GM12891 (cell line): ENCODE data around the gene MED28.
A peak's percentile ranks its signal among the peaks of the same experiment; 100 is the strongest.

ENCODE experiments used
- DNase-seq: peaks from one replicate; pipeline ENCODE4 v3.0.0; 2011; ENCODE audit warnings: low spot score; ENCODE audit not compliant: insufficient read length
- FAIRE-seq: peaks from 2 replicates; lab custom pipeline; 2011; peaks lifted over from hg19 to GRCh38; lab: Jason Lieb, UNC
- PAX5 ChIP-seq: IDR thresholded peaks from 2 replicates; pipeline ENCODE4 v1.6.1; 2011; ENCODE audit warnings: low read length, moderate library complexity, mild to moderate bottlenecking; ENCODE audit not compliant: insufficient read depth, severe bottlenecking
- POLR2A ChIP-seq: IDR thresholded peaks from 2 replicates; pipeline ENCODE4 v1.6.1; 2011; ENCODE audit warnings: low read depth, low read length, control low read depth
- POLR2AphosphoS5 ChIP-seq: IDR thresholded peaks from 2 replicates; pipeline ENCODE4 v1.6.1; 2011; ENCODE audit warnings: low read depth, low read length, control low read depth
- POU2F2 ChIP-seq: IDR thresholded peaks from 2 replicates; pipeline ENCODE4 v1.6.1; 2011; ENCODE audit warnings: low read depth, mild to moderate bottlenecking, control low read depth, low read length, moderate library complexity
- SPI1 ChIP-seq: IDR thresholded peaks from 2 replicates; pipeline ENCODE4 v1.6.1; 2011; ENCODE audit warnings: low read depth, low read length, control low read depth
- TAF1 ChIP-seq: IDR thresholded peaks from 2 replicates; pipeline ENCODE4 v1.6.1; 2011; ENCODE audit warnings: low read depth, low read length, control low read depth

Gene MED28

DNA sequence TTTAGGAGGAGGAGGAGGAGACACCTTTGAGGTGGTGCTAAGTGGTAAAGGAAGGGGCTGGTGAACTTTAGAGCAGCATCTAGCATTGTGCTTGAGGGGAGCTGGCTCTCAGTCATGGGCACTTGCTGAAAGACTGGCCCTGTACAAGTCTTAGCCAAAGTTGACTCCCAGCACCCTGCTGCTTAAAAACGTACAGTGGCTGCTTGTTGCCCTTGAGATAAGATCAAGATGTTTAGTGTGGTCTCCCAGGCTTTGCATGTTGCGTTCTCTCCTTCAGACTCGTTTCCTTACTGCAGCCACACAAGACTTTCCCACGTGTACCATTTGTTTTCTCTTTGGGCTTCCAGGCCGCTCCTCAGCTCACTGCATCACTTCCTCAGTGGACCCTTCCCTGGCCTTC is 1.8 kb downstream of the MED28 start:
- DNase-seq (no peak), FAIRE-seq (no peak)
- TF ChIP-seq POLR2AphosphoS5 (no peak), SPI1 (no peak), POU2F2 (no peak)

DNA sequence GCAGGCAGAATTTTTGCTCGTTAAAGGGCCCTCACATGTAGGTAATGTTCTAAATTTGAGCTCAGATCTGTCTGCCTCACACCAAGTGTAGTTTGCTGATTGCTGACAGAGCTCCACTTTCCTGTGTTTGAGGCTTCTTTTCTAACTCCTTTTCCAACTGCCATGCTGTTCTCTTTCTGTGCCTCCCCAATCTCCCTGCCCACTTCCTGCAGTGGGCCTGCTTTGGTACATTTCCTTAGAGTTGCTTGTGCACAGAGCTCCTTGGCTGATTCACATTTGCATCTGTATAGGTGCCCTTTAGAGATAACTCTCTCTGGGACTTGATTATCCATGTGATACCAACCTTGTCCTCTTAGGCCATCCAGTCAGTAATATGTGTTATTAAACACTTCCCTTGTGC is 4.5 kb downstream of the MED28 start:
- TF ChIP-seq TAF1 = no peak
- TF ChIP-seq POLR2AphosphoS5 = no peak
- TF ChIP-seq POLR2A = no peak
- TF ChIP-seq SPI1 = no peak
- no peak for TF ChIP-seq PAX5
- no peak for TF ChIP-seq POU2F2
- DNase-seq = no peak
- FAIRE-seq = no peak

DNA sequence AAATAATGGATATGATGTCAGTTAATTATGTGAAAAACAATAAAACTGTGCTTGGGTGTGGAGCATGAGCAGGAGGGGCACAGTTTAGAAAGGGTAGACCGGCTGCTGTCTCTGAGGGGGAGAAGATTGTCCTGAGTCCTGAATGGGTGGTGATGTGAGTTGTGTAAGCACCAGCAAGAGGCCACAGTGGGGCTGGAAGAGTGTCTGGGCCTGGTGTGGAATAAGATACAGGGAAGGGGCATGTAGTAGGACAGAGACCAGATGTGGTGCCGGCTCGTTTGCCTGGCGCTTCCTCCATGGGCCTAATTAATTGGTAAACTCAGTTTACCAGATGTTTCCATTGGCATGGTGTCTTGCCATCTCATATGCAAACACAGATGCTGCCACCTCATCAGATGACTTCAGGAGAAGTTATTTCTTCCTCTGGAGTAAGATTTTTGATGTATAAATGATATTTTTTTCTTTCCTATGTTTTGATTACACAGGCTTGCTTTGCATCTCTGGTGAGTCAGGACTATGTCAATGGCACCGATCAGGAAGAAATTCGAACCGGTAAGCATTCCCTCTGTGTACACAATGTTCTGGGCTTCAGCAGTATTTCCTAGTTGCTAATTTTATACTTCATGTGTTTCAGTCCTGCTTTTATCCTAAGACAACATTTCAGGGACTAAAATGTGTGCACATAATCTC is 5.1 kb downstream of the MED28 start:
- DNase-seq (no peak), FAIRE-seq (no peak)
- TF ChIP-seq POLR2AphosphoS5 (no peak), POU2F2 (no peak), POLR2A (no peak), PAX5 (no peak), TAF1 (no peak), SPI1 (no peak)

DNA sequence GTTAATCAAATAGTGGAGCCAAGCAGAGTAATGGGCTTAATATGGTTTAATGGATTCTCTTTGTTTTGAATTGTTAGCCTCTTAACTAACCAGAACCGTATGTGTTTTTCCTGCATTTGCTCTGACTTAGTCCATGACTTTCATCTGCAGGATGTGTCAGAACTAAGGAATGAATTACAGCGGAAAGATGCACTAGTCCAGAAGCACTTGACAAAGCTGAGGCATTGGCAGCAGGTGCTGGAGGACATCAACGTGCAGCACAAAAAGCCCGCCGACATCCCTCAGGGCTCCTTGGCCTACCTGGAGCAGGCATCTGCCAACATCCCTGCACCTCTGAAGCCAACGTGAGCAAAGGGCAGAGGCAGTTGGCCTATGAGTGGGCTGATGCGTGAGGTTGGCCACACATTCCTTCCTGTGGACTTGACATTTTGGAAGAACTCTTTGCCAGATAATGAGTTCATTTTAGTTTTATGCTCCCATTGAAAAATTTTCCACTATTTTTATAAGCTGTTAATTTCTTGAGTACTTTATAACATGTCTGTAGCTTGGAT is 9.1 kb downstream of the MED28 start:
- DNase-seq (no peak), FAIRE-seq (no peak)
- TF ChIP-seq SPI1 = no peak
- no peak for TF ChIP-seq TAF1
- no peak for TF ChIP-seq PAX5
- TF ChIP-seq POU2F2 = no peak
- TF ChIP-seq POLR2AphosphoS5 = no peak
- no peak for TF ChIP-seq POLR2A

DNA sequence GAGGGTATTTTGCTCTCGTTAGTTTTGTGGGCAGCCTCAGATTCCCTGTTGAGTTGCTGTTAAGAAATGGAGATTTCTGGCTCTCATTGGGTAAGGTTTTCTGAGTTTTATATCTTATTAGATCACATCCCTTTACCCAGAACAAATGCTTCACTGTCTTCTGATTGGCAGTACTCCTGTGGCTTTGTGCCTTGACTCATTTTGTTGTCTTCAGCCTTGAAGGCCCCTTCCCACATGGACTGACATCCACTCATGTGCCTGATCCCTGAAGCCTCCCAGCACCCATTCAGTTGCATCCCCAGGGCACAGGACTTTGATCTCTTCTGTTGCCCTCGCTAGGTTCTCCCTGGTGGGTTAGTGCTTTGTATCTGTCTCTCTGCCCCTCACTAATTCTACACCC is 10.4 kb downstream of the MED28 start:
- TF ChIP-seq POLR2AphosphoS5 (no peak), TAF1 (no peak), POU2F2 (no peak), PAX5 (no peak), SPI1 (no peak), POLR2A (no peak)
- DNase-seq = no peak
- FAIRE-seq = no peak

DNA sequence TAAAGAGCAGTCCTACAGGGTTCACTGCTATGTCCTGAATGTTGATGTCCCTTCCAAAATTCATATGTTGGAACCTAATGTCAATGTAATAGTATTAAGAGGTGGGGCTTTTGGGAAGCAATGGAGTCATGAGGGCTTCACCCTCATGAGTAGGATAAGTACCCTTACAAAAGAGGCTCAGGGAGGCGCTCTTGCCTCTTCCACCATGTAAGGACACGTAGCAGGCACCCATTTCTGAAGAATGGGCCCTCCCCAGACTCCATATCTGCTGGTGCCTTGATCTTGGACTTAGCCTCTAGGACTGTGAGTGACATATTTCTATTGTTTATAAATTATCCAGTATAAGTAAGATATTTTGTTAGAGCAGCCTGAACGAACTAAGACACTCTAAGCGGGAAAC is 15.8 kb downstream of the MED28 start:
- DNase-seq (no peak), FAIRE-seq (no peak)
- TF ChIP-seq TAF1 = no peak
- TF ChIP-seq POU2F2 = no peak
- no peak for TF ChIP-seq POLR2A
- TF ChIP-seq PAX5 = no peak
- TF ChIP-seq SPI1 = no peak
- no peak for TF ChIP-seq POLR2AphosphoS5

DNA sequence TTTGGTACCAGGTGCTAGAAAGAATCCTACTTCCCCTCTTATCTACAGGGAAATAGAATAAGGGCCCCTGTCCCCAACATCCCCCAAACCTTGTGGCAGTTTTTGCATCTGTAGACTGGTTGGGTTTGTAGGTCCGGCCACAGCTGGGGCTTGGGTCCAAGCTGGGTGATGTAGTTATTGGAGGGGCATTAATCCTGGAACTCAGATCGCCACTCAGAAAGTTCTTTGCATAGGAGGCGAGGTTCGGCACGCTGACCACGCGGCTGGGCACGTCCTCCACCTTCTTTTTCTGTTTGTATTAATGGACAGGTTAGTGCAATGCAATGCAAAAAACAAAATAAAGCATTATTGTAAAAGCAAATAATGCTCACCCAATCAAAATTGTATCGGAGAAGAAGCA is 19.2 kb downstream of the MED28 start:
- FAIRE-seq (no peak), DNase-seq (no peak)
- TF ChIP-seq POLR2AphosphoS5 (no peak), PAX5 (no peak), TAF1 (no peak)

DNA sequence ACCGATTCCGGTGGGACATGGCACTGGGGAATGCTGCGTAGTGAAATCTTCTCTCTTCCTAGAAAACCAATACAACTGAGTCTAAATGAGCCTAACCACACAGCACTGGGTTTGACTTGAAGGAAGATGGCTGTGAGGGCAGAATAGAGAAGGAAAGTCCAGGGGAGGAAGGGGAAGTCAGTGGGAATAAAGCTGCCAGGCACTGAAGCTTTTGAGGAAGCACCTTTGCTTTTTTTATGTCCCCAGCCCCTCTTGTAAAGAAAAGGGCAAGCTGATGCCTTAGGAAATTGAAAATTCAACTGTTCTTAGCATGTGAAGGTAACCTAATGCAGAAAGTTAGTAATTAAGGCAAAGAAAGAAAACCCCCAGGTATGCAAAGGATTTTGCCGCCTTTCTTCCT is 20.6 kb downstream of the MED28 start:
- FAIRE-seq (no peak), DNase-seq (no peak)
- TF ChIP-seq SPI1 (no peak), PAX5 (no peak), POLR2AphosphoS5 (no peak), TAF1 (no peak), POLR2A (no peak), POU2F2 (no peak)

DNA sequence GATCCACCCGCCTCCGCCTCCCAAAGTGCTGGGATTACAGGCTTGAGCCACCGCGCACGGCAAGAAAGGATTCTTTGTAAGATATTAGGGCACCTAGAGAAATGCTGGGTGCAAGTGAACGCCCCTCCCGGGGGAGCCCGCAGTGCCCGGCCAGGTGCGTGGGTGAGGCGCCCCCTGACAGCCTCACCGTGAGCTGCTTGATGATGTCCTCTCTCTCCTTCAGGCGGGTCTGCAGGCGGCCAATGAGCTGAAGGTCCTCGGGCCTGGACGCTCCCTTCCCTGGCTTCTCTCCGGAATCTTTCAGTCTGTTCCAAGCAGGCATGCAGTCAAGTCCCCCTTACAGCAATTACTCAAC is 21.9 kb downstream of the MED28 start:
- DNase-seq = no peak
- TF ChIP-seq SPI1 (no peak), POLR2AphosphoS5 (no peak), TAF1 (no peak), PAX5 (no peak), POU2F2 (no peak), POLR2A (no peak)
- no peak for FAIRE-seq

DNA sequence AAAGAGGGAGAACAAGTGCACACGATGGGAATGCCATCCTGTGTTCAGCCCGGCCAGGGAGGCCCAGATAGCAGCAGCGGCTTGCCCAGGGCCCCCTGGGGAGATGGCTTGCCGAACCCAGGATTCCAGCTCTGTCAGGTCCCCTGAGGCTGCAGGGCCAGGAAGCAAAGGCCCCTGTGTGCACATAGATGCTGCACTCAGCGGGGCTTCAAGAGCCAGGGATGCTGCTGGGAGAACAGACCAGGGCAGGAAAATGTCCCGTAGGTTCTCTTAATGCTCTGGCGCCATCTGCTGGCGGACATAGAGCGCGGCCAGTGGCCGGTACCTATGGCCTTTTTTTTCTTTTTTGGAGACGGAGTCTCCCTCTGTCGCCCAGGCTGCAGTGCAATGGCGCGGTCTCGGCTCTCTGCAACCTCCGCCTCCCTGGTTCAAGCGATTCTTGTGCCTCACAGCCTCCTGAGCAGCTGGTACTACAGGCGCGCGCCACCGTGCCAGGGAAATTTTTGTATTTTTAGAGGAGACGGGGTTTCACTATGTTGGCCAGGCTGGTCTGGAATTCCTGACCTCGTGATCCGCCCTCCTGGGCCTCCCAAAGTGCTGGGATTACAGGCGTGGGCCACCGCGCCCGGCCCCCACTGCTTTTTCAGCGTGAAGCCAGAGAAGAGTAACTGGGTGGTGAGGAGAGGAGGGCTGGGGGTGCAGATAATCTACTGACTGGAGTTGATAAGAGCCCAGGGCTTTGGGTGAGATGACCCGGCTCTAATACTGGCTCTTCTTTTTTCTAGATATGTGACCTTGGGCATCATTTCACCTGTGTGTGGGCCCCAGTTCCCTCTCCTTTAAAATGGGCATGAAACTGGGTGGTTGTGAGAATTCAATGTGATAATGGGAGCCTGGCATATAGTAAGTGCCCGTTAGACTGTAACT is 22.5 kb downstream of the MED28 start:
- peak; percentile 56; the same call in 1 of the 2 replicates for TF ChIP-seq POLR2AphosphoS5
- no peak for TF ChIP-seq TAF1
- TF ChIP-seq SPI1 = no peak
- no peak for FAIRE-seq
- peak; percentile 72 for DNase-seq
